CD4-positive, alpha-beta T cell treated with Interleukin-17A for 4 hours (primary cell): ENCODE data around the gene CHD2.

Experiments
- DNase-seq: peaks from one replicate; pipeline ENCODE4 v3.0.0-alpha.2; 2020; ENCODE audit warnings: mixed read lengths

Gene CHD2

DNA sequence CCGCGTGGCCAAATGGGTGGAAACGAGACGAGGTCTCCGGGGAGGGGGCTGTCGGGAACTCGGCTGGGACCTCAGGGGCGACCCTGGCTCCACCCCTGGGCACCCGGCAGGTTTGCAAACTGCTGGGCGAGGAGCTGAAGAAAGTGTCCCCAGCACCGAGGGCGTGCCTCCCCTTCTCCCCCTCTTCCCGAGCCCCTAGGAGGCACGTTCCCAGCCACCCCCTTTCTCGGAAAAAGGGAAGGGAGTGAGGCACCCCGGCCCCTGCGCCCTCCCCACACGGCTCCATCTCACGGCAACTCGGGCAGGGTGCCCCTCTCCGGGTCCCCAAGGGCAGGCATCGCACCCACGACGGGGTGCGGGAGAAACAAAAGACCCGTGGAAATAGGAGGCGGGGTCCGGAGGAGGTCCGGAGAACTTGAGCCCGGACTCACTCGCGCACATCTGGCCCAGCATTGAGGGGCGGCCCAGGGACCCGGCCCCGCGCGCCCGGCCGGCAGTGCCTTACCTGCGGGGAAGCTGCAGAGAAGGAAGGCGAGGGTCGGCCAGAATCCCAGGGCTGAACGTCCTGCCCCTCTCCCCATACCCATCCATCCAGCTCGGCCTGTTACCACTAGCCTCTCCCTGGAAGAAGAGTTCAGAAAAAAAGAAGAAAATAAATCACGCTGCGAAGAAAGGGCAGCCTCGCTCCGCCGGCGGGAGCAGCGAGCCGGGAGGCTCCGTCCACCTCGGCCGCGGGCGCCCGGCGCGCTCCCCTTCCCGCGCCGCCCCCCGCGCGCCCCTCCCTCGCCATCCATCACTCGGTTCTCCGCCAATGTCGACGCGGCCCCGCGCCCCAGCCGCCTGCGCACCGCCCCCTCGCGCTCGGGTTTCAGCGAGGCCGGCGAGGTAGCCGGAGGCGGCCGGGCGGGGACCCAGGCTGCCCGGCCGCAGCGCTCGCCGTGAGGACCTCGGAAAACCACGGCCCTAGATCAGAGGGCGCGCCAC is 172.6 kb downstream of the CHD2 start:
- no peak for DNase-seq

GRCh38 chr15:93073465-93073952 is 173.4 kb downstream of the CHD2 start:
- no peak for DNase-seq

DNA sequence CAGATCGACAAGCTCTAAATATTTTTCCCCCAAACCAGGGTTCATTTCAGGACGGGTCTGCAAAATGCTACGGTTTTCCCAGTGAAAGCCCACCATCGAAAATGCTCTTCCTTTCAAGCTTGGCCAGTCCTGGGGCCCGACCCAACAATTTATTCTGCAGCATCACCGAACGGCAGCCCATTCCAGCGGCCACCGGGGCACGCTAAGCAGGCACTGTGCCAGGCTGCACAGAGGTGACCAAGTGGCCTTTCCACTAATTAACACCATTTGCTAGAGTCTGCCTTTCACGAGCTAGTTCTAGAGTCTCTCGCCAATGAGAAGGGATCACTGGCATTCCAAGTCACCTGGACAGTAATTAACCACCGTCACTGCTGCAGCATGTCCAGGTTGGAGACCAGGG is 174.5 kb downstream of the CHD2 start:
- DNase-seq = no peak

- DNase-seq = no peak
Observed at GRCh38 chr15:93076217-93076616, 176.1 kb downstream of the CHD2 start.

- no peak for DNase-seq
Observed at GRCh38 chr15:93076875-93077274, 176.8 kb downstream of the CHD2 start.
